ENCODE results near the gene HES6. TPM values are rescaled to one million over a fixed set of nuclear protein-coding genes. Genes with fewer than 3 reads are reported as not detected.

The HES6 gene
- total RNA-seq, 1 donor from 2014 or later = 7.3 TPM

DNA sequence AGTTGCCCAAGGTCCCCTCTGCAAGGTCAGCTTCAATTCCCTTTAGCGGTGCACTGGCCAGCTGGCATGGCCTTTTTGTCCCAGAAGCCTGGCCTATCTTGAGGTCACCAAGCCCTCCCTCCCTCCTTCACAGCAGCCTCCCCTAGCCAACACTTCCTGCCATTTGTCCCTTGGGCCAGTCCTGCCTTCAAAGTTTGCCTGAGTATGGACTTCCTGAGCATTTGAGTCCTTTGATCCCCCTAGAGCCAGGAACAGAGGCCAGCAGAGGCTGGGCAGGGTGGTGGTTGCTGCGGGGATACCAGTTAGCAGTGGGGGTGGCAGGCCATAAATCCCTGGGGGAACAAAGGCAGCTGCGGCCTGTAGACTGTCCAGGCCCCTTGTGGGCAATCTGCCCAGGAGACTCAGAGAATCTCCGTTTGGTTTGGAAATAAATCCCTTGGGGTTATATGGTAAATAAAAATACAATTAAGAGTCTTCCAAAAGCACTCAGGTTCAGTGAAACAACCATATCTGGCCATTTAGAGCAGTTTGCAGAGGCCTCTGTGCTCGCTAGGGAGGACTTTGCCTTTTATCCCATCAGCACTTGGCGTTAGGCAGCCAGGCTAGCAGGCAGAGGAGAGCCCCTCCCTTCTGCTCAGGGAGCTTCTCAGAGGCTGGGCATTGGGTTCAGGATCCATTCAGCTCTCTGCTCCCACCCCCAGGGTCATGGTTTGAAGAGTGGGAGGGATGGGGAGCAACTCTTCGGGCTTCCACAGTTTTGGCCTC, 3.1 kb upstream of the HES6 start:
- peaks cover 8% of the 10 kb centered on the region for H3K27me3 ChIP-seq
- no peak overlapping the region for H3K27ac ChIP-seq
- no peaks in the 10 kb centered on the region for H3K9me3 ChIP-seq
- ATAC-seq = no peak
- H3K4me3 ChIP-seq = no peak overlapping the region
- TF ChIP-seq, protein P1, sequence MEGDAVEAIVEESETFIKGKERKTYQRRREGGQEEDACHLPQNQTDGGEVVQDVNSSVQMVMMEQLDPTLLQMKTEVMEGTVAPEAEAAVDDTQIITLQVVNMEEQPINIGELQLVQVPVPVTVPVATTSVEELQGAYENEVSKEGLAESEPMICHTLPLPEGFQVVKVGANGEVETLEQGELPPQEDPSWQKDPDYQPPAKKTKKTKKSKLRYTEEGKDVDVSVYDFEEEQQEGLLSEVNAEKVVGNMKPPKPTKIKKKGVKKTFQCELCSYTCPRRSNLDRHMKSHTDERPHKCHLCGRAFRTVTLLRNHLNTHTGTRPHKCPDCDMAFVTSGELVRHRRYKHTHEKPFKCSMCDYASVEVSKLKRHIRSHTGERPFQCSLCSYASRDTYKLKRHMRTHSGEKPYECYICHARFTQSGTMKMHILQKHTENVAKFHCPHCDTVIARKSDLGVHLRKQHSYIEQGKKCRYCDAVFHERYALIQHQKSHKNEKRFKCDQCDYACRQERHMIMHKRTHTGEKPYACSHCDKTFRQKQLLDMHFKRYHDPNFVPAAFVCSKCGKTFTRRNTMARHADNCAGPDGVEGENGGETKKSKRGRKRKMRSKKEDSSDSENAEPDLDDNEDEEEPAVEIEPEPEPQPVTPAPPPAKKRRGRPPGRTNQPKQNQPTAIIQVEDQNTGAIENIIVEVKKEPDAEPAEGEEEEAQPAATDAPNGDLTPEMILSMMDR (IDR thresholded peaks at IDR 0.05) = no peak
- peak; percentile 40 for DNase-seq
- peaks cover 20% of the 10 kb centered on the region for H3K36me3 ChIP-seq
- intact Hi-C loops (cut with DNase I) = no loop called here
- peaks cover 8% of the 10 kb centered on the region for H3K4me1 ChIP-seq

GRCh38 chr2:238241970-238242369, 2.1 kb upstream of the HES6 start:
- peaks cover 20% of the 10 kb centered on the region for H3K36me3 ChIP-seq
- TF ChIP-seq, protein P1 (IDR thresholded peaks at IDR 0.05) = no peak
- no peaks in the 10 kb centered on the region for H3K9me3 ChIP-seq
- peaks cover 5% of the 10 kb centered on the region for H3K4me1 ChIP-seq
- no peak overlapping the region for H3K4me3 ChIP-seq
- intact Hi-C loops (cut with DNase I) = no loop called here
- H3K27me3 ChIP-seq = peaks cover 8% of the 10 kb centered on the region
- no peak for DNase-seq
- ATAC-seq = no peak
- H3K27ac ChIP-seq = no peak overlapping the region

DNA sequence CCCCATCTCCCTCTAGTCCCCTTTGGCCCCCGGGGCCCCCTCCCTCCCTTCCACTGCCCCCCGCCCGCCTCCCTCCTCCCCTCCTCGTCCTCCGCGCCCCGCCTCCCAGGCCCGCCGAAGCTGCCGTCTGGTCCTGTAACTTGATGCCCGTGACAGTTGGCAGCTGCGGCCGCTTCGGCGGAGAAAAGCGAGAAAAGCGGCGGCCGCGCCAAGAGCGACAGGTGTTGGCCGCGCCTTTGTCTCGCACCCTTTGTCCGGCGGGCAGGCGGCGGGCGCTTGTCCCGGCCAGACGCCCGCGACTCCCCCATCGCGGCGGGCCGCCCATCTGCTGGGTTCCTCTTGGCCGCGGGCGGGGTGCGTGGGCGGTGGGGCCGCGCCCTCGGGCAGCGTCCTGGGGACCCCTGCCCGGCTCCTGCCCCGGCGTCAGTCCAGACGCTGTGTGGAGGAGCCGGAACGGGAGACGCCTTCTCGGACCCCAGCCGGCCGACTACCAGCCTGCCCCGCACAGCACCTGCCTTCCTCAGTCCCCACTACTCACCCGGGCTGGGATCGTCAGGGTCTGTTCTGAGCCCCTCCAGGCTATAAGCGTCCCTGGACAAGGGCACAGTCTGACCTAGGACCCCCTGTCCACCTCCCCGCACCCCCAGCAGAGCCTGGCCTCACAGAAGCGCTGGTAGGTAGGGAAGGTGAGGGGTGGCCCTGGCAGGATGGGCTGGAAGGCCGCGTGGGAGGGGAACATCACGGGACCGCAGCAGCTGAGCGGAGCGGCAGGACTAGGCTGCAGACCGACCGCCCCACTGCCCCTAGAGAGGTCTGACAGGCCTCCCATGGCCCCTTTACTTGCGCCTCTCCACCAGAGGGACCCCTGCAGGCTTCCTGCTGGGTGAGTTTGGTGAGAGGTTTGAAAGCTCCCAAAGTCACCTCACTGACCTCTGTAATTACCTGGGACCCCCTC, 1.2 kb upstream of the HES6 start:
- Histone ChIP-seq H3K27me3 (peaks cover 8% of the 10 kb centered on the region), H3K36me3 (peaks cover 12% of the 10 kb centered on the region), H3K4me3 (peak overlapping the region; percentile 61), H3K4me1 (peaks cover 5% of the 10 kb centered on the region), H3K27ac (no peak overlapping the region), H3K9me3 (no peaks in the 10 kb centered on the region)
- TF ChIP-seq, protein P1 (IDR thresholded peaks at IDR 0.05) = no peak
- ATAC-seq (peak; percentile 10), DNase-seq (peak; percentile 81)
- intact Hi-C loops (cut with DNase I) = no loop called here

- Histone ChIP-seq H3K27ac (no peak overlapping the region), H3K4me3 (peak overlapping the region; percentile 61), H3K27me3 (peaks cover 8% of the 10 kb centered on the region), H3K4me1 (peaks cover 8% of the 10 kb centered on the region), H3K36me3 (no peaks in the 10 kb centered on the region), H3K9me3 (no peaks in the 10 kb centered on the region)
- DNase-seq (peak; percentile 74), ATAC-seq (no peak)
- intact Hi-C loops (cut with DNase I) = no loop called here
- TF ChIP-seq, protein P1 (IDR thresholded peaks at IDR 0.05) = no peak
Measured at GRCh38 chr2:238239543-238239862, 335 bp downstream of the HES6 start.

- no peaks in the 10 kb centered on the region for H3K9me3 ChIP-seq
- peak overlapping the region; percentile 61 for H3K4me3 ChIP-seq
- ATAC-seq (peak; percentile 3), DNase-seq (peak; percentile 70)
- H3K27me3 ChIP-seq = peaks cover 8% of the 10 kb centered on the region
- H3K27ac ChIP-seq = no peak overlapping the region
- TF ChIP-seq, protein P1 (IDR thresholded peaks at IDR 0.05) = no peak
- intact Hi-C loops (cut with DNase I) = no loop called here
- H3K4me1 ChIP-seq = peaks cover 8% of the 10 kb centered on the region
- H3K36me3 ChIP-seq = no peaks in the 10 kb centered on the region
Measured at GRCh38 chr2:238238766-238239542, 884 bp downstream of the HES6 start.

All from upper lobe of right lung (tissue), 1 donor.